IgD-negative memory B cell (primary cell): Measurements from ENCODE around the gene RRP12. TPM values are rescaled to one million over a fixed set of nuclear protein-coding genes. Genes with fewer than 3 reads are reported as not detected.

ENCODE experiments used
- H3K27ac Mint-ChIP-seq, 3 donors: one replicate each; pipeline ENCODE4 v1.8.0; 2020 to 2022; ENCODE audit warnings: mild to moderate bottlenecking in 3 of 3, mixed read lengths in 3 of 3, moderate library complexity in 1 of 3
- H3K27me3 Mint-ChIP-seq: one replicate; pipeline ENCODE4 v1.8.0; 2021; ENCODE audit warnings: mixed read lengths
- H3K36me3 Mint-ChIP-seq: one replicate; pipeline ENCODE4 v1.8.0; 2020; ENCODE audit warnings: mild to moderate bottlenecking, mixed read lengths
- H3K4me1 Mint-ChIP-seq, 3 donors: one replicate each; pipeline ENCODE4 v1.8.0; 2020 to 2022; ENCODE audit warnings: mixed read lengths in 3 of 3, mild to moderate bottlenecking in 1 of 3
- H3K4me3 Mint-ChIP-seq, 4 donors: one replicate each; pipeline ENCODE4 v1.8.0; 2020 to 2022; ENCODE audit warnings: mild to moderate bottlenecking in 4 of 4, mixed read lengths in 4 of 4, moderate library complexity in 3 of 4
- H3K9me3 Mint-ChIP-seq, 3 donors: one replicate each; pipeline ENCODE4 v1.8.0; 2020 to 2021; ENCODE audit warnings: mixed read lengths in 3 of 3, mild to moderate bottlenecking in 1 of 3
- polyA plus RNA-seq: library from polyadenylated mRNA; unstranded; fragments of 300-500 nt; fragmentation: Illumina TruSeq; gene quantifications from one replicate; pipeline ENCODE4 v1.2.3, GENCODE V29; 2021

The RRP12 gene, protein sequence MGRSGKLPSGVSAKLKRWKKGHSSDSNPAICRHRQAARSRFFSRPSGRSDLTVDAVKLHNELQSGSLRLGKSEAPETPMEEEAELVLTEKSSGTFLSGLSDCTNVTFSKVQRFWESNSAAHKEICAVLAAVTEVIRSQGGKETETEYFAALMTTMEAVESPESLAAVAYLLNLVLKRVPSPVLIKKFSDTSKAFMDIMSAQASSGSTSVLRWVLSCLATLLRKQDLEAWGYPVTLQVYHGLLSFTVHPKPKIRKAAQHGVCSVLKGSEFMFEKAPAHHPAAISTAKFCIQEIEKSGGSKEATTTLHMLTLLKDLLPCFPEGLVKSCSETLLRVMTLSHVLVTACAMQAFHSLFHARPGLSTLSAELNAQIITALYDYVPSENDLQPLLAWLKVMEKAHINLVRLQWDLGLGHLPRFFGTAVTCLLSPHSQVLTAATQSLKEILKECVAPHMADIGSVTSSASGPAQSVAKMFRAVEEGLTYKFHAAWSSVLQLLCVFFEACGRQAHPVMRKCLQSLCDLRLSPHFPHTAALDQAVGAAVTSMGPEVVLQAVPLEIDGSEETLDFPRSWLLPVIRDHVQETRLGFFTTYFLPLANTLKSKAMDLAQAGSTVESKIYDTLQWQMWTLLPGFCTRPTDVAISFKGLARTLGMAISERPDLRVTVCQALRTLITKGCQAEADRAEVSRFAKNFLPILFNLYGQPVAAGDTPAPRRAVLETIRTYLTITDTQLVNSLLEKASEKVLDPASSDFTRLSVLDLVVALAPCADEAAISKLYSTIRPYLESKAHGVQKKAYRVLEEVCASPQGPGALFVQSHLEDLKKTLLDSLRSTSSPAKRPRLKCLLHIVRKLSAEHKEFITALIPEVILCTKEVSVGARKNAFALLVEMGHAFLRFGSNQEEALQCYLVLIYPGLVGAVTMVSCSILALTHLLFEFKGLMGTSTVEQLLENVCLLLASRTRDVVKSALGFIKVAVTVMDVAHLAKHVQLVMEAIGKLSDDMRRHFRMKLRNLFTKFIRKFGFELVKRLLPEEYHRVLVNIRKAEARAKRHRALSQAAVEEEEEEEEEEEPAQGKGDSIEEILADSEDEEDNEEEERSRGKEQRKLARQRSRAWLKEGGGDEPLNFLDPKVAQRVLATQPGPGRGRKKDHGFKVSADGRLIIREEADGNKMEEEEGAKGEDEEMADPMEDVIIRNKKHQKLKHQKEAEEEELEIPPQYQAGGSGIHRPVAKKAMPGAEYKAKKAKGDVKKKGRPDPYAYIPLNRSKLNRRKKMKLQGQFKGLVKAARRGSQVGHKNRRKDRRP (N-terminal part only)
- polyA plus RNA-seq: 15.0 TPM

GRCh38 chr10:97400665-97401454 lies at the start of gene RRP12:
RRP12 (minus strand) TSS chr10:97401340; CDS start chr10:97401231, 109 bp downstream.
- peaks cover 13 to 17% (median 13%) of the 10 kb centered on the region in 3 donors for H3K4me1 Mint-ChIP-seq
- H3K36me3 Mint-ChIP-seq: no peaks in the 10 kb centered on the region
- H3K9me3 Mint-ChIP-seq: no peaks in the 10 kb centered on the region
- peak within 1 kb of the TSS; percentile 83 to 99 (median 98) for H3K27ac Mint-ChIP-seq
- H3K4me3 Mint-ChIP-seq: peak within 1 kb of the TSS; percentile 87 to 99 (median 97)
- no peaks in the 10 kb centered on the region for H3K27me3 Mint-ChIP-seq

DNA sequence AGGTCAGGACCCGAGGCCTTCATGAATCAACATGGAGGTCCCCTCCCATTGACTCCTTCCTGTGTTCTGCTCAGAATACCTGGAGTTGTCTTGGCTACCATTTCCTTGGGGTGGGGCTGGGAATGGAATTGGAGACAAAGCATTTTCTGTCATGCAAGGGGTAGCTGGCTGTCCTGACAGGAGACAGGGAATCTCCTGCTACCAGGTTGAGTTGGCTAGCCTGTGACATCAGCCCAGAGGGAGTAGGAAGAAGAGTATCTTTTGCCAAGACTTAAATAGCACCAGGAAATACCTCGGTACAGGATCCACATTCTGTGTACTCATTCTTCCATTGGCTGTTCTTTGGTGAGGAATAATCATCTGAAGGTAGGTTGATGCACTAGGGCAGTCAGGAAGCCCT lies 49.7 kb upstream of the RRP12 start:
- peak overlapping the region in 2 of 3 donors; percentile 74 to 85 for H3K27ac Mint-ChIP-seq
- H3K4me3 Mint-ChIP-seq: peak overlapping the region in 1 of 4 donors; percentile 59
- H3K9me3 Mint-ChIP-seq: no peaks in the 10 kb centered on the region
- no peaks in the 10 kb centered on the region for H3K27me3 Mint-ChIP-seq
- H3K36me3 Mint-ChIP-seq: peaks cover 3% of the 10 kb centered on the region
- H3K4me1 Mint-ChIP-seq: peaks cover 8 to 27% (median 17%) of the 10 kb centered on the region in 3 donors

DNA sequence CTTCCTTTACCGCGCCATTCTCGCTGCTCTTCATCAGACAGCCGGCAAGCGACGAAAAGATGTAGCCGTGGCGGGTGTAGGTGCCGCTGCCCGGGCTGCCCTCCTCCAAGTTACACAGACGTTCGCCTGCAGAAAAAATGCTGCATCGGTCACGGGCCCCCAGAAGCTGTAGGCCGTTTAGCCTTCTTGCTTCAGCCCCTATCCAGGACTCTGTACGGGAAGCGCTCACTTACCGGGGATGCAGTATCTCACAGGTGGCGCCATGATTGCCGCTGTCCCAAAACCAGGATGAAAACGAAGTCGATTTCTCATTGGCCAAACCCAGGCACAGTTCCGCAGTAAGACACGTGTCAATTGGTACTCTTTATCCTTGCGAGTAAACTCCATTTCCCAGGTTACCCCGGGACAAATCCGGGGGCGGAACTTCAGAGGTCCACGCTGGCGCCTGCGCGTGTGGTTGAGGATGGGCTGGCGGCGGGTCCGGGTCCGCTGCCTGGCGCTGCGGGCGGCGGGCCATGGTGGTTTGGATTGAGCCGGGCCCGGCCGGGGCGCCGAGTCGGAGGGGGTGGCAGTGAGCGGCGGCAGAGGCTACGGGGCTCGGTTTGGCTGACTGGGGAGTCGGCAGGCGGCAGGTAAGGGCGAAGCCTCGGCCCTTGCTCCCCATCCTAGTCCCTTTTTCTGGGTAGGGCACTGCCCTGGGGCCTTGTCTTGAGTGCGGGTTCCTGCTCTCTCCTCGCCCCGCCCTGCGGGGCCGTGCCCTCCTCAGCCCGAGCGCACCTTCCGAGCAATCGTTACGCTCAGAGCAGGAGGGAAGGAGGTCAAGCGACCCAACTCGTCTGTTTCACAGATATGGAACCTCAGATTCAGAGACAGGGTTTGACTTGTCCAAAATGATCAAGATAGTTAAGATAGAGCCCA lies 44.8 kb upstream of the RRP12 start, which contains the start of the genes EXOSC1 and ZDHHC16:
TSS of gene EXOSC1 (minus strand) at position 285 of the 918 bp plus-strand sequence. CDS start at position 264, 21 bp downstream.
TSS of gene ZDHHC16 (plus strand) at position 454 of the 918 bp plus-strand sequence. CDS start 5,501 bp downstream, outside the sequence.
- Mint-ChIP-seq H3K4me1 (peaks cover 23 to 41% (median 31%) of the 10 kb centered on the region in 3 donors), H3K27me3 (no peaks in the 10 kb centered on the region), H3K9me3 (no peaks in the 10 kb centered on the region), H3K4me3 (peak within 1 kb of the TSS; percentile 99 to 100 (median 99)), H3K27ac (peak within 1 kb of the TSS; percentile 90 to 96 (median 93)), H3K36me3 (peaks cover 3% of the 10 kb centered on the region)

- Mint-ChIP-seq H3K27me3 (no peaks in the 10 kb centered on the region), H3K27ac (peak overlapping the region; percentile 90 to 96 (median 93)), H3K9me3 (no peaks in the 10 kb centered on the region), H3K4me3 (peak overlapping the region; percentile 99 to 100 (median 99)), H3K4me1 (peaks cover 23 to 36% (median 28%) of the 10 kb centered on the region in 3 donors), H3K36me3 (peaks cover 3% of the 10 kb centered on the region)
Measured at GRCh38 chr10:97445357-97445721, 44.2 kb upstream of the RRP12 start.

DNA sequence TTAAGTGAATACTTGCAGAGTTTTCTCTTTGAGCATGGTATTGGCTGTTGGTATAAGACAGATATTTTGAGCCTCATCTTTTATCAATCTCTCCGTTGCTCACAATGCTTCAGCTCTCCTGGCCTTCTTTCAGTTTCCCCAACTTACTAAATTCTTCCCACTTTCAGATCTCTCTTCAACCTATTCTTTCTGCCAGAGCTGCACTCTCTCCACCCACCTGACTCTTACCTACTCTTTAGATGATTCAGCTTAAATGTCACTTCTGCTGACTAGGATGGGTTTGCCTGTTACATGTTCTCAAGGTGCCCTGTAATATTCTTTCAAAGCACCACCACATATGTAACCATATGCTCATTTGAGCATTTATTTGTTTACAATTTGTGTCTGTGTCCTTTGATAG lies 43.1 kb upstream of the RRP12 start:
- Mint-ChIP-seq H3K9me3 (no peaks in the 10 kb centered on the region), H3K27ac (peak overlapping the region in 1 of 3 donors; percentile 63), H3K4me3 (peak overlapping the region in 2 of 4 donors; percentile 2 to 99), H3K4me1 (peaks cover 20 to 35% (median 28%) of the 10 kb centered on the region in 3 donors), H3K36me3 (peaks cover 5% of the 10 kb centered on the region), H3K27me3 (no peaks in the 10 kb centered on the region)

DNA sequence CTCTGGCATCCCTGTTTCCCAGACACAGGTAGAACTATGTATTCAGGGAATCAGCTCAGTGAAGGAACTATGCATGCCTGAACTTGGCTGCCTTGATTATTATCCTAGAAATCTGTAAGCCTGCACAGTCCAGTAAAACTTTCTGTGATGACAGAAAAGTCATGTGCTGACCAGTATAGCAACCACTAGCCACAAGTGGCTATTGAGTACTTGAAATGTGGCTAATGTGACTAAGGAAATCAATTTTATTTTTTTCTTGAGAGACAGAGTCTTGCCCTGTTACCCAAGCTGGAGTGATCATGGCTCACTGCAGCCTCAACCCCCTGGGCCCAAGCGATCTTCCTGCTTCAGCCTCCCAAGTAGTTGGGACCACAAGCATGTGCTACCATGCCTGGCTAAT lies 41.1 kb upstream of the RRP12 start:
- H3K4me1 Mint-ChIP-seq: peaks cover 20 to 24% (median 21%) of the 10 kb centered on the region in 3 donors
- no peaks in the 10 kb centered on the region for H3K27me3 Mint-ChIP-seq
- peak overlapping the region in 1 of 4 donors; percentile 35 for H3K4me3 Mint-ChIP-seq
- H3K36me3 Mint-ChIP-seq: peaks cover 5% of the 10 kb centered on the region
- no peaks in the 10 kb centered on the region for H3K9me3 Mint-ChIP-seq
- H3K27ac Mint-ChIP-seq: peak overlapping the region in 1 of 3 donors; percentile 71

DNA sequence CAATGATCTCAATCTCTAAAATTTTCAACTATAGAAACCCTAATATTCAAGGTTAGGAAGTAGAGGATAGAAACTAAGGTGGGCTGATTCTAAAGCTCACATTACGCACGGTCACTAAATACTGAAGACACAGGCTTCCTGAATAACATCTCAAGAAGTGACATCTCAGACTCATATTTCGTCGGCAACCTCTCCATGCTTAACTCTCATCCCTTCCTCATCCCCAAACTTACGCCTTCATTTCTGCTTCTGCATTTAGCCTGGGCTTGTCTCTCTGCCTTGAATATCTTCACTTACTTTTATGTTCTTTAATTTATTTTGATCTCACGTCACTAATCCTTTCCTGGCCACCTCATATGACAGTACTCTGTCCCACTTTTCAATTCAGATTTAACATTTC lies 34.1 kb upstream of the RRP12 start:
- H3K4me3 Mint-ChIP-seq: no peak overlapping the region
- no peaks in the 10 kb centered on the region for H3K9me3 Mint-ChIP-seq
- no peaks in the 10 kb centered on the region for H3K27me3 Mint-ChIP-seq
- peaks cover 5% of the 10 kb centered on the region for H3K36me3 Mint-ChIP-seq
- no peaks in the 10 kb centered on the region for H3K4me1 Mint-ChIP-seq
- peak overlapping the region in 1 of 3 donors; percentile 80 for H3K27ac Mint-ChIP-seq

GRCh38 chr10:97434557-97434956 lies 33.4 kb upstream of the RRP12 start:
- H3K36me3 Mint-ChIP-seq: peaks cover 4% of the 10 kb centered on the region
- H3K9me3 Mint-ChIP-seq: no peaks in the 10 kb centered on the region
- H3K27ac Mint-ChIP-seq: peak overlapping the region in 1 of 3 donors; percentile 53
- no peaks in the 10 kb centered on the region for H3K27me3 Mint-ChIP-seq
- H3K4me3 Mint-ChIP-seq: no peak overlapping the region
- H3K4me1 Mint-ChIP-seq: no peaks in the 10 kb centered on the region

- H3K4me1 Mint-ChIP-seq: peaks cover 0 to 2% (median 0%) of the 10 kb centered on the region in 3 donors
- no peak overlapping the region for H3K4me3 Mint-ChIP-seq
- peaks cover 3% of the 10 kb centered on the region for H3K36me3 Mint-ChIP-seq
- H3K27me3 Mint-ChIP-seq: no peaks in the 10 kb centered on the region
- H3K9me3 Mint-ChIP-seq: no peaks in the 10 kb centered on the region
- no peak overlapping the region for H3K27ac Mint-ChIP-seq
Measured at GRCh38 chr10:97434055-97434454, 32.9 kb upstream of the RRP12 start.

GRCh38 chr10:97428572-97428981 lies 27.4 kb upstream of the RRP12 start:
- no peaks in the 10 kb centered on the region for H3K9me3 Mint-ChIP-seq
- H3K4me3 Mint-ChIP-seq: peak overlapping the region in 2 of 4 donors; percentile 60 to 72
- peaks cover 2% of the 10 kb centered on the region for H3K36me3 Mint-ChIP-seq
- peak overlapping the region; percentile 44 to 93 (median 75) for H3K27ac Mint-ChIP-seq
- H3K27me3 Mint-ChIP-seq: no peaks in the 10 kb centered on the region
- peaks cover 12 to 21% (median 19%) of the 10 kb centered on the region in 3 donors for H3K4me1 Mint-ChIP-seq

DNA sequence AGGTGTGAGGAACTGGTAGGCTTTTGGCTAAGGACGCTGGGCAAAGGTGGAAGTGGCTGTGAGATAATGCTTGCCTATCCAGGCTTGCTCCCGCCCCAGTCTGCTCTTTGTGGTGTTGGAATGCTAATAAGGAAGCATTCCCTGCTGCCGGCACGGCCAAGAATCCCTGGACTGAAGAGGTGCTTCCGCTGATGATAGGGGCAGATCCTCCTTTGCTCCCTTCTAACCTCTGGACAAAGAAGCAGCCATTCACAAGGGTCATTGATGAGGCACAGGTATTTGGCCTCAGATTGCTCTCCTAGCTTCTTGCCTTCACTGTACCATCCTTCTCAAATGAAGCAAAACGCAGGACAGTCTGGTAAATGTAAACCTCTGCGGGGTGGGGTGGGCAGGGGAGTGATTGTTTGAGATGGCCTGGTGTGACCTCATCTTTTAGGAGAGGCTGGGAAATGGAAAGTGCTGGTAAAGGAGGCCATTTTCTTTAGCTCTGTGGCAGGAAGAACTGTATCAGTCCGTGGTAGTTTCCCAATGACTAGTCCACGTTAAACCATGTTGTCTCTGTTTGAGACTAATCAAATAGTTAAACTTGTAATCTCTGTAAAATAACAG lies 26.5 kb upstream of the RRP12 start:
- H3K36me3 Mint-ChIP-seq: no peaks in the 10 kb centered on the region
- H3K9me3 Mint-ChIP-seq: no peaks in the 10 kb centered on the region
- H3K27me3 Mint-ChIP-seq: no peaks in the 10 kb centered on the region
- H3K4me3 Mint-ChIP-seq: peak overlapping the region; percentile 72 to 94 (median 91)
- peaks cover 12 to 24% (median 22%) of the 10 kb centered on the region in 3 donors for H3K4me1 Mint-ChIP-seq
- peak overlapping the region; percentile 61 to 81 (median 75) for H3K27ac Mint-ChIP-seq

DNA sequence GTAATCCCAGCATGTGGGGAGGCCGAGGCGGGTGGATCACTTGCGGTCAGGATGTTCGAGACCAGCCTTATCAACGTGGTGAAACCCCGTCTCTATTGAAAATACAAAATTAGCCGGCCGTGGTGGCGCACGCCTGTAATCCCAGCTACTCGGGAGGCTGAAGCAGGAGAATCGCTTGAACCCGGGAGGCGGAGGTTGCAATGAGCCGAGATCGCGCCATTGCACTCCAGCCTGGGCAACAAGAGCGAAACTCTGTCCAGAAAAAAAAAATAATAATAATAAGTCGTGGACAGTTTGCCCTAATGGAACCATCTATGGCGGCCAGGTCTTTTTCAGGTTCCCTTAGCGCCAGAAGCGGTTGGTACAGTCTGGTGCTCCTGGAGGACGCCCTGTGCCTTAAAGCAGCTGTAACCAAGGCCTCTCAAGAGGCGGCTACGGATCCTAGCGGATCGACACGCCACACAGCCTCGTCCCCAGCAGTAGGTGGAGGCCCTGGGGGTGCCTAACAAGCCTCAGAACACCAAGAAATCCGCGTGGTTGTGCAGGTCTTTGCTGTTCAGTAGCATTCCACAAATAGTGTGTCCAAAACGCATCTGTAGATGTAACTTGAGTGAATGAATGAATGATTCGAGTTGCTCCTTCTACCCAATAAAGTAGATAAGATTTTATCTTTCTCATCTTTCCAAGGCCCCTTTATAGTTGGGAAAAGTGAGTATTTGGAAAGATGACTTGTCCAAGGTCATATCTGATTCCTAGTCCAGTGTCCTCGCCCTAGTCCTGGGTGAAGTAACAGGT lies 25.8 kb upstream of the RRP12 start:
- Mint-ChIP-seq H3K27ac (peak overlapping the region; percentile 61 to 98 (median 95)), H3K9me3 (no peaks in the 10 kb centered on the region), H3K36me3 (no peaks in the 10 kb centered on the region), H3K27me3 (no peaks in the 10 kb centered on the region), H3K4me3 (peak overlapping the region; percentile 72 to 94 (median 91)), H3K4me1 (peaks cover 12 to 24% (median 22%) of the 10 kb centered on the region in 3 donors)
